Measurements from ENCODE around the gene MOGAT1. TPM values are rescaled to one million over a fixed set of nuclear protein-coding genes. Genes with fewer than 3 reads are reported as not detected.

Gene MOGAT1, protein sequence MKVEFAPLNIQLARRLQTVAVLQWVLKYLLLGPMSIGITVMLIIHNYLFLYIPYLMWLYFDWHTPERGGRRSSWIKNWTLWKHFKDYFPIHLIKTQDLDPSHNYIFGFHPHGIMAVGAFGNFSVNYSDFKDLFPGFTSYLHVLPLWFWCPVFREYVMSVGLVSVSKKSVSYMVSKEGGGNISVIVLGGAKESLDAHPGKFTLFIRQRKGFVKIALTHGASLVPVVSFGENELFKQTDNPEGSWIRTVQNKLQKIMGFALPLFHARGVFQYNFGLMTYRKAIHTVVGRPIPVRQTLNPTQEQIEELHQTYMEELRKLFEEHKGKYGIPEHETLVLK
- not detected for polyA plus RNA-seq
- long read RNA-seq, donor 1 = 0 reads
- long read RNA-seq, donor 2 = 0 reads
- long read RNA-seq, donor 3 = 0 reads
- long read RNA-seq, donor 4 = 0 reads
- long read RNA-seq, donor 5 = 0 reads
- long read RNA-seq, donor 6 = 0 reads
- long read RNA-seq, donor 7 = 0 reads
- long read RNA-seq, donor 8 = 0 reads
- long read RNA-seq, donor 9 = 0 reads
- long read RNA-seq, donor 10 = 0 reads
- long read RNA-seq, donor 11 = 0 reads

DNA sequence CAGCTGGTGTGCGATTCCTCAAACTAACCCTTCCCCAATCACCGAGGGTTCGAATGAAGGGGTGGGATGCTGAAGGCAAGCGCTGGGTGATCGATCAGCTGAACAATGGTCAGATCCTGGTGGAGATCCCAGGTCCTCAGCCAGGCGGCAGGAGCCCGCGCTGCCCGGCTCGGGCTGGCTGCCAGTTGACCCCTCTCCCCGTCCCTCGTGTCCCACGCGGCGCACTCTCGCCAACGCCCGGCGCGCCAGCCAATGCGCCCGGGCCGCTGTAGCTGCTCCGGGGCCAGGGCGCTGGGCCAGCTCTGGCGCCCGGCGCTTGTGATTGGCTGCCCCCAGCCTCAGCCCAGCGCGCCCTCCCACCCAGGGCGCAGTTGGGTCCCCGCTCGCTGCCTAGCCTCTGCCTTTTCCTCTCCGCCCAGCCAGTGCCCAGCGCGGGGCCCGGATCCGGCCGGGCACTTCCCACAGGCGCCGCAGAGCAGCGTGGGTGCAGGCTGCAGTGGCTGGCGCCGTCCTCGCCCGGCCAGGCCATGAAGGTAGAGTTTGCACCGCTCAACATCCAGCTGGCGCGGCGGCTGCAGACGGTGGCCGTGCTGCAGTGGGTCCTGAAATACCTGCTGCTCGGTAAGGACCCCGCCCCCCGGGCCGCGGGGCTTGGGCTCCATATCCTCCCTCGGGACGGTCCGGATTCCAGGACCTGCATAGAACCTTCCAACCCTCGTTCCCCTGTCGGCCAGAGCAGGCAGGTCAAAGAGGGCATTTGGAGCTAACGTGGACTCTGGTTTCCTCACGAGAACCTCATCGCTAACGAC, at the start of gene MOGAT1:
Gene MOGAT1 (plus strand): TSS at position 400 of the 809 bp plus-strand sequence. CDS start 128 bp downstream, at position 528.
- no CpG with 5 or more reads among the region's 66 CpGs for WGBS (ENCODE audit: insufficient coverage, low lambda C conversion rate)
- H3K9me3 ChIP-seq (ENCODE audit: control insufficient read depth, low read depth, low read length) = no peaks in the 10 kb centered on the region
- H3K27me3 ChIP-seq (ENCODE audit: control insufficient read depth, insufficient read depth, low read length) = peaks cover 32% of the 10 kb centered on the region
- peaks cover 10% of the 10 kb centered on the region for H3K4me1 ChIP-seq (ENCODE audit: control insufficient read depth, insufficient read depth, low read length)
- H3K36me3 ChIP-seq (ENCODE audit: control insufficient read depth, insufficient read depth, low read length) = no peaks in the 10 kb centered on the region
- H3K4me3 ChIP-seq (ENCODE audit: low read length) = peak within 1 kb of the TSS; percentile 33
- DNase-seq = peak in 1 of 2 donors; percentile 51
- H3K27ac ChIP-seq (ENCODE audit: low read length) = no peak within 1 kb of the TSS

DNA sequence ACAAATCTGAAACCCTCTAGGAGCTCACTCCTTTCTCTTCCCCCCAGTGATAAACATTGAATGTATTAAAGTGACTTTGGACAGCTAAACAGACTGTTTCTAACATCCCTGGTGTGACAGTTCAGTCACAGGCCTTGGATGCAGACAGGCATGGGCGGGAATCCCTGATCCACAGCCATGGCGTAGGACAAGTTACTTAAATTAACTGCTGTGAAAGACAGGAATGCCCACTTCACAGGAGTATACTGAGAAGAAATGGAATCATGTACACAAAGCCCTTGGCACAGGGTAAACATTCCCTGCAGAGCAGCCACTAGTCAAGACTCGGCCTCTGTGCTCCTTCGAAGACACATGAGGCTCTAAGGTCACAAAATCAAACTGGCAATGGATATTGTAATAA, 49.6 kb upstream of the MOGAT1 start:
- Histone ChIP-seq H3K27me3 (ENCODE audit: control insufficient read depth, insufficient read depth, low read length) (no peaks in the 10 kb centered on the region), H3K4me1 (ENCODE audit: control insufficient read depth, insufficient read depth, low read length) (no peaks in the 10 kb centered on the region), H3K4me3 (ENCODE audit: low read length) (no peak overlapping the region), H3K27ac (ENCODE audit: low read length) (no peak overlapping the region), H3K9me3 (ENCODE audit: control insufficient read depth, low read depth, low read length) (no peaks in the 10 kb centered on the region), H3K36me3 (ENCODE audit: control insufficient read depth, insufficient read depth, low read length) (peaks cover 43% of the 10 kb centered on the region)
- DNase-seq = no peak
- WGBS (ENCODE audit: insufficient coverage, low lambda C conversion rate) = no CpG with 5 or more reads among the region's 4 CpGs

DNA sequence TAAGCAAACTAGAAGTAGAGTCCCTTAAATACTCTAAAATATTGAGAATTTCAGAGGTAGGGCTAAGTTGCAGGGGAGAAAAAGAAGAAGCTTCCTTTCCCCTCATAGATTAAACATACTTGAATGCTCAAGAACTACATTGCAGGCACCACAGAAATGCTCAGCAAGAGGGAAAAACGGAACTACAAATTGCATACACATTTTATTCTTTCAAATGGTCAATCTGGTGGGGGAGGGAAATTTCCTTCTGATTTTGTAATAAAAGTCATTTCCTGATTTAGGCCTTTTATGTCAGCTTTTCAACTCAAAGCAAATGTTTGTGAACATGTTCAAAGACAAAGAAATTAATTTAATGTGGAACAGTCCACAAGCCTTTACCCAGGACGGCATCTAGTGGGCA, 48.5 kb upstream of the MOGAT1 start:
- DNase-seq = no peak
- Histone ChIP-seq H3K36me3 (ENCODE audit: control insufficient read depth, insufficient read depth, low read length) (peaks cover 47% of the 10 kb centered on the region), H3K4me1 (ENCODE audit: control insufficient read depth, insufficient read depth, low read length) (no peaks in the 10 kb centered on the region), H3K9me3 (ENCODE audit: control insufficient read depth, low read depth, low read length) (no peaks in the 10 kb centered on the region), H3K27ac (ENCODE audit: low read length) (no peak overlapping the region), H3K4me3 (ENCODE audit: low read length) (no peak overlapping the region), H3K27me3 (ENCODE audit: control insufficient read depth, insufficient read depth, low read length) (no peaks in the 10 kb centered on the region)
- 100% methylated on average over 1 of the region's 2 CpGs for WGBS (ENCODE audit: insufficient coverage, low lambda C conversion rate)

DNA sequence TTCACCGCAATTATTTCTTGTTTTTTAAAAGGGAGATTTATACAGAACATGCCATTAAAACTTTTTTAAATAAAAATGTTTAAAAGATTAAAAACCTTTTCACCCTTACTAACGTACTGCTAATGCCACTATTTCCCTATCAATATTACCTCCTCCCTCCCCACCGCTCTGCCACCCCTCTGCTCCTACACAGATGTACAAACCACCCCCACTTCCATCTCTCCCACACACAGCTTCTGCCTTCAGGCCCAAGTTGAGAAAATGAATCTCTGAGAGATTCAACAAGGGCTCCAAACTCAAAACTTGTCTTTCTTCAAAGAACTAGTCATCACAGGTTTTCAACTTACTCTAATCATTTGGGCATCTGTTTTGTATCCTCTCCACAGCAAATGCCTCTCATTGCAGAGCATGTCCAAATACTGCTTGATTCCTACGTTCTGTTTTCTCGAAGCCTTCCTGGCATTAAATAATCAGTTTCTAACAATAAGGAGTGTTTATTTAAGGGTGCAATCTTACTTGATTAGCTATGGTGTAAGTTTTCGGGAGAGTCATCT, 47.6 kb upstream of the MOGAT1 start:
- DNase-seq = no peak
- H3K4me1 ChIP-seq (ENCODE audit: control insufficient read depth, insufficient read depth, low read length) = no peaks in the 10 kb centered on the region
- H3K4me3 ChIP-seq (ENCODE audit: low read length) = no peak overlapping the region
- H3K27ac ChIP-seq (ENCODE audit: low read length) = no peak overlapping the region
- H3K36me3 ChIP-seq (ENCODE audit: control insufficient read depth, insufficient read depth, low read length) = peaks cover 51% of the 10 kb centered on the region
- 91% methylated on average over 5 of the region's 6 CpGs for WGBS (ENCODE audit: insufficient coverage, low lambda C conversion rate)
- no peaks in the 10 kb centered on the region for H3K9me3 ChIP-seq (ENCODE audit: control insufficient read depth, low read depth, low read length)
- no peaks in the 10 kb centered on the region for H3K27me3 ChIP-seq (ENCODE audit: control insufficient read depth, insufficient read depth, low read length)

DNA sequence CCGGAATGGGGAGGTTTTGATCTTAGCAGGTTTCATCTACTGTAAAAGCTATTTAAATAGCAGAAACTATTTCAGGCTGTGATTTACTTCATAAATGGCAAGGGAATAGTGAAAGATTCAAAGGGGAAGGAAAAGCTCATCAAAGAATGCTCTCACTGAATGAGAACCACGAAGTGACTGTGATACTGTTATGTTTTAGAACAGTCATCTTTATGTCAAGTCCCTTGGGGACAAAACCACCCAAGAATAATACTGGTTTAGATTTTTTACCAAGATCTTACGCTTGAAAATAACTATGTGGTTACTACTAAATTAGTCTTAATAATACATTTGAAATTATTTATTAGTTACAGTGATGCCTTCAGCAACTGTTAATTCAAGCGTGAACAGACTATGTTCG, 43.7 kb upstream of the MOGAT1 start:
- Histone ChIP-seq H3K9me3 (ENCODE audit: control insufficient read depth, low read depth, low read length) (no peaks in the 10 kb centered on the region), H3K4me1 (ENCODE audit: control insufficient read depth, insufficient read depth, low read length) (no peaks in the 10 kb centered on the region), H3K36me3 (ENCODE audit: control insufficient read depth, insufficient read depth, low read length) (peaks cover 58% of the 10 kb centered on the region), H3K27ac (ENCODE audit: low read length) (no peak overlapping the region), H3K27me3 (ENCODE audit: control insufficient read depth, insufficient read depth, low read length) (no peaks in the 10 kb centered on the region), H3K4me3 (ENCODE audit: low read length) (no peak overlapping the region)
- no peak for DNase-seq
- WGBS (ENCODE audit: insufficient coverage, low lambda C conversion rate) = 94% methylated on average over 3 of the region's 5 CpGs

DNA sequence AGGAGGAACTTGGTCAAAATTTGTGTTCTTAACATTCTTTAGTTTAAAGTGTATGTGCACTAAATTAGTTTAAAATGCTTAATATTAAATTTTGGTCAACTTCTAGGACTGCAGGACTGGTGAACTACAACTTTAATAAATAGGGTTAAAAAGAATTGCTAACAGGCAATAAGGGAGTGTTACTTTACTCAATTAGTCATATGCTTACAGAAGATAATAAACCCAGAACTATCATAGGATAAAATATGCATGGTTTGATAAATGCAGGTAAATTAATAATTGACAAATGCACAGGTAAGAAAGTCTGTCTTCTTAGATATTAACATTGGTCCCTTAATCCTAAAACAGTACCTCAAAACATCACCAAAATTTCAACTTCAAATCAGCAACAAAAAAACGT, 36.2 kb upstream of the MOGAT1 start:
- 80% methylated on average over 1 of the region's 1 CpG for WGBS (ENCODE audit: insufficient coverage, low lambda C conversion rate)
- peak in 1 of 2 donors; percentile 20 for DNase-seq
- Histone ChIP-seq H3K36me3 (ENCODE audit: control insufficient read depth, insufficient read depth, low read length) (peaks cover 31% of the 10 kb centered on the region), H3K27me3 (ENCODE audit: control insufficient read depth, insufficient read depth, low read length) (no peaks in the 10 kb centered on the region), H3K9me3 (ENCODE audit: control insufficient read depth, low read depth, low read length) (no peaks in the 10 kb centered on the region), H3K4me3 (ENCODE audit: low read length) (no peak overlapping the region), H3K4me1 (ENCODE audit: control insufficient read depth, insufficient read depth, low read length) (peaks cover 4% of the 10 kb centered on the region), H3K27ac (ENCODE audit: low read length) (peak overlapping the region; percentile 55)

DNA sequence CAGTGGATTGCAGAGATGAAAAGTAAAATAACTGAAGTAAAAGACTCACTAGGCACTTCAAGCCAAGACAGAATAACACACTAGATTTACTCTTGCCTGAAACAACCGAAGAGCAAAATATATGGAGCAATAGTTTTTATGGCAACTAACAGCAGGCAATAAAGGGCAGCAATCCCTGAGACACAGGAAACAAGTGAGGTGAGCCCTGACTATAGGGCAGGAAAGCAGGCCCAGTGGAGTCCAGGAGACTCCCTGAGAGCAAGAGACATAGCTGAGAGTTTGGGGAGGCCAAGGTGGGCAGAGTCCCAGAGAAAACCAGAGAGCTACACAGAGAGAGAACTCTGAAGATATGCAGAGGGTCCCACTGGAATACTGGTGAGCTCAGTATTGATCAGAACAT, 34.4 kb upstream of the MOGAT1 start:
- Histone ChIP-seq H3K9me3 (ENCODE audit: control insufficient read depth, low read depth, low read length) (no peaks in the 10 kb centered on the region), H3K27ac (ENCODE audit: low read length) (peak overlapping the region; percentile 83), H3K4me3 (ENCODE audit: low read length) (no peak overlapping the region), H3K27me3 (ENCODE audit: control insufficient read depth, insufficient read depth, low read length) (no peaks in the 10 kb centered on the region), H3K36me3 (ENCODE audit: control insufficient read depth, insufficient read depth, low read length) (peaks cover 29% of the 10 kb centered on the region), H3K4me1 (ENCODE audit: control insufficient read depth, insufficient read depth, low read length) (peaks cover 4% of the 10 kb centered on the region)
- no CpG with 5 or more reads among the region's 1 CpG for WGBS (ENCODE audit: insufficient coverage, low lambda C conversion rate)
- DNase-seq = peak; percentile 69 to 81

DNA sequence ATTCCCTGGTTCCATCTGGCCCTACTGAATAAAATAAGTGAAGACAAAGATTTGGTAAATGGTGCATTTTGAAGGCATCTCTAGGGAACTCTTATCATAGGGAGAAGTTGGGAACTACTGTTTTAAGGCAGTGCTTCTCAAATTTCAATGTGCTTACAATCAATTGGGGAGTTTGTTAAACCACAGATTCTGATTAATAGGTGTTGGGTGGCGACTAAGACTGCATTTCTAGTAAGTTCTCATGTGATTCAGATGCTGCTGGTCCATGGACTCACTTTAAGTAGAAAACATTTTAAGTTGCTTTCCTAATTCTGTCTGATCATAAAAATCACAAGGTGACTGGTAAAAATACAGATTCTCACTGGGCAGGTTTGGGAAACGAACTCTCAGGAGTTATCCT, 30.1 kb upstream of the MOGAT1 start:
- no CpG with 5 or more reads among the region's 2 CpGs for WGBS (ENCODE audit: insufficient coverage, low lambda C conversion rate)
- Histone ChIP-seq H3K4me1 (ENCODE audit: control insufficient read depth, insufficient read depth, low read length) (no peaks in the 10 kb centered on the region), H3K9me3 (ENCODE audit: control insufficient read depth, low read depth, low read length) (no peaks in the 10 kb centered on the region), H3K36me3 (ENCODE audit: control insufficient read depth, insufficient read depth, low read length) (peaks cover 30% of the 10 kb centered on the region), H3K27me3 (ENCODE audit: control insufficient read depth, insufficient read depth, low read length) (no peaks in the 10 kb centered on the region), H3K27ac (ENCODE audit: low read length) (no peak overlapping the region), H3K4me3 (ENCODE audit: low read length) (no peak overlapping the region)
- no peak for DNase-seq

DNA sequence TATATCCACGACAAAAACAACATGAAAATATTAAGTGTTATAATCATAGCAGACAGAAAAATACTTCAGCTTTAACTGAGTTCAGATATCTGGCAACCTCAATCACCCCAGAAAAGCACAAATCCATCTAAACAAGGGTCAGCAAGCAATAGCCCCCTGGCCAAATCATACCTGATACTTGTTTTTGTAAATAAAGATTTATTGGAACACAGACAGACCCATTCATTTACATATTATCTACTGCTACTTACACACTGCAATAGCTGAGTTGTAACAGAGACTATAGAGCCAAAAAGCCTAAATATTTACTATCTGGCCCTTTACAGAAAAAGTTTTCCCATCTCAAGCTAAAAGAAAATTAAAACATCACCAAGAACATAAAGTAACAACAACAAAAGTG, 28.3 kb upstream of the MOGAT1 start:
- no CpG with 5 or more reads among the region's 1 CpG for WGBS (ENCODE audit: insufficient coverage, low lambda C conversion rate)
- Histone ChIP-seq H3K27me3 (ENCODE audit: control insufficient read depth, insufficient read depth, low read length) (no peaks in the 10 kb centered on the region), H3K4me3 (ENCODE audit: low read length) (no peak overlapping the region), H3K4me1 (ENCODE audit: control insufficient read depth, insufficient read depth, low read length) (no peaks in the 10 kb centered on the region), H3K27ac (ENCODE audit: low read length) (no peak overlapping the region), H3K9me3 (ENCODE audit: control insufficient read depth, low read depth, low read length) (no peaks in the 10 kb centered on the region), H3K36me3 (ENCODE audit: control insufficient read depth, insufficient read depth, low read length) (peaks cover 35% of the 10 kb centered on the region)
- no peak for DNase-seq

DNA sequence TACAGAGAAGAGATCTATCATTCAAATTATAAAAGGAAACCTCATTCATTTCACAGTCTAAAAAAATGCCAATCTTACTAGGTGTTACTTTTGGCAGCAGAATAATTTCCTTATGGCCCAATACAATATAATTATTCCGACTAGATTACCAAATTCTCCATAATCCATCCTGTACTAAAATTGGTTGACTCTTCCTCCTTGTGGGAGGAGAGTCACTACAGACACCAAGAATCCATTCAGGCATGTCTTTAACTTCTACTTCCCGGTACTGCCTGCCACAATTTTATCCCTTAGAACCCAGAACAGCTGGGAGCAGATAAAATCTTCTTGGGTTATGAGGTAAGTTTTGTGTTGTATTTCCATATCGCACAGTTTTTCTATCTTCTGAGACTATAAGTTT, 25.4 kb upstream of the MOGAT1 start:
- no peak for DNase-seq
- Histone ChIP-seq H3K4me3 (ENCODE audit: low read length) (no peak overlapping the region), H3K9me3 (ENCODE audit: control insufficient read depth, low read depth, low read length) (no peaks in the 10 kb centered on the region), H3K27me3 (ENCODE audit: control insufficient read depth, insufficient read depth, low read length) (no peaks in the 10 kb centered on the region), H3K36me3 (ENCODE audit: control insufficient read depth, insufficient read depth, low read length) (peaks cover 27% of the 10 kb centered on the region), H3K27ac (ENCODE audit: low read length) (no peak overlapping the region), H3K4me1 (ENCODE audit: control insufficient read depth, insufficient read depth, low read length) (no peaks in the 10 kb centered on the region)
- WGBS (ENCODE audit: insufficient coverage, low lambda C conversion rate) = 83% methylated on average over 1 of the region's 3 CpGs

All from large intestine (tissue), 12 donors.